Fibroblast of lung (primary cell): ENCODE results near the gene HOXC10.

ENCODE experiments used
- EZH2 ChIP-seq: IDR thresholded peaks from 2 replicates; pipeline ENCODE4 v1.5.1; 2012; ENCODE audit warnings: low read length, control low read depth, mild to moderate bottlenecking; ENCODE audit errors: missing control alignments
- TF ChIP-seq, protein P1 (sequence below), 2 donors: IDR thresholded peaks in 1 of 2; conservative IDR thresholded peaks in 1 of 2; 1 replicate in 1 of 2; 2 replicates in 1 of 2; pipeline ENCODE4 v1.5.1; 2011 to 2012; ENCODE audit warnings: low read length in 2 of 2, control low read depth in 1 of 2, inconsistent platforms in 1 of 2, low read depth in 1 of 2, mild to moderate bottlenecking in 1 of 2

DNA sequence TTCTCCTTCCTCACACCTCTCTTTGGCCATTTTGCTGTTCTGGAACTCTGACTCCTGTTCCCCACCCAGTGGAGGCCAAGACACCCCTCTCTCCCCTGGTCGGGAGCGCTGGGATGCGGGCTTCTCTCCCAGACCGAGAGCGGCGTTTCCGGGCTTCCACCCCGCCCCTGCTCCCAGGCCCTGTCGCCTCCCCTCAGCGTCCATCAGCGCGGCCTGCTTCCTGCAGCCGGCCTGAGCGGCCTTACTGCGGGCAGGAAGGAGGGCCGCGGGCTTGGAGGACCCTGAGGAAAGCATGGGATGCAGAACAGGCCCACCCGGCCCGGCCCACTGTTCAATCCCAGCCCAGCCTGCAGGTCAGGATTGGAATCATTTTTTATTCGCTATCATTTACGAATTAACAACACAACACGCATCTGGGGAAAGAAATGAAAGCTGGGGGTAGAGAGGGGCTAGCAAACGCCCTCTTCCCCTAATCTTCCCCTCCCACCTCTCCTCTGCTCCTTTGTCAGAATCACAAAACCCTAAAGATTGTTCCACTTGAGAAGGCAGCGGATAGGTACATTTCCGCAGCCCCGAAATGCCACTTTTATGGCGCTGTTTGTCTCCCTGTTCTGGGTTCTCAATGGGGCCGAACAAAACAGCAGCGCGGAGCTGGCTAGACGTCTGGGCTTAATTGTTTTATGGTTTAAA is 20.0 kb downstream of the HOXC10 start:
- TF ChIP-seq, protein P1, sequence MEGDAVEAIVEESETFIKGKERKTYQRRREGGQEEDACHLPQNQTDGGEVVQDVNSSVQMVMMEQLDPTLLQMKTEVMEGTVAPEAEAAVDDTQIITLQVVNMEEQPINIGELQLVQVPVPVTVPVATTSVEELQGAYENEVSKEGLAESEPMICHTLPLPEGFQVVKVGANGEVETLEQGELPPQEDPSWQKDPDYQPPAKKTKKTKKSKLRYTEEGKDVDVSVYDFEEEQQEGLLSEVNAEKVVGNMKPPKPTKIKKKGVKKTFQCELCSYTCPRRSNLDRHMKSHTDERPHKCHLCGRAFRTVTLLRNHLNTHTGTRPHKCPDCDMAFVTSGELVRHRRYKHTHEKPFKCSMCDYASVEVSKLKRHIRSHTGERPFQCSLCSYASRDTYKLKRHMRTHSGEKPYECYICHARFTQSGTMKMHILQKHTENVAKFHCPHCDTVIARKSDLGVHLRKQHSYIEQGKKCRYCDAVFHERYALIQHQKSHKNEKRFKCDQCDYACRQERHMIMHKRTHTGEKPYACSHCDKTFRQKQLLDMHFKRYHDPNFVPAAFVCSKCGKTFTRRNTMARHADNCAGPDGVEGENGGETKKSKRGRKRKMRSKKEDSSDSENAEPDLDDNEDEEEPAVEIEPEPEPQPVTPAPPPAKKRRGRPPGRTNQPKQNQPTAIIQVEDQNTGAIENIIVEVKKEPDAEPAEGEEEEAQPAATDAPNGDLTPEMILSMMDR (conservative IDR thresholded peaks at IDR 0.05 in 1 of 2, IDR thresholded peaks at IDR 0.05 in 1 of 2; ENCODE audit: low read depth in 1 of 2, low read length in 2 of 2) = no peak
- TF ChIP-seq EZH2 = no peak
